Gastroesophageal sphincter (tissue), 4 donors: ENCODE data around the gene PPP1R2B. TPM values are rescaled to one million over a fixed set of nuclear protein-coding genes. Genes with fewer than 3 reads are reported as not detected.
"Not testable (repeated sequence)": the region's sequence is repeated elsewhere in the genome, so short reads cannot be mapped to it uniquely, and the experiment has no call there.

Experiments used
- ATAC-seq: fragments of 150-250 bp; one replicate; pipeline ENCODE4 v1.9.1; 2016; ENCODE audit warnings: mild to moderate bottlenecking, moderate library complexity
- H3K27ac ChIP-seq, 4 donors: fragments of 200-600 bp; sonication (generic) in 3 of 4; 1 replicate in 3 of 4; 2 replicates in 1 of 4; pipeline ENCODE4 v1.5.1; 2016 to 2019
- H3K27me3 ChIP-seq: fragments of 200-600 bp; sonication (generic); one replicate; pipeline ENCODE4 v1.5.1; 2019
- H3K36me3 ChIP-seq, 2 donors: fragments of 200-600 bp; sonication (generic); one replicate each; pipeline ENCODE4 v1.5.1; 2019; ENCODE audit warnings: control low read depth in 1 of 2
- H3K4me1 ChIP-seq, 3 donors: fragments of 200-600 bp; sonication (generic); 1 replicate in 2 of 3; 2 replicates in 1 of 3; pipeline ENCODE4 v1.5.1; 2016 to 2019; ENCODE audit warnings: control low read depth in 2 of 3
- H3K4me3 ChIP-seq, 2 donors: fragments of 200-600 bp; sonication (generic); one replicate each; pipeline ENCODE4 v1.5.1; 2019; ENCODE audit warnings: mild to moderate bottlenecking in 1 of 2, moderate library complexity in 1 of 2
- H3K9me3 ChIP-seq, 3 donors: fragments of 200-600 bp; sonication (generic); one replicate each; pipeline ENCODE4 v1.5.1; 2017 to 2019; ENCODE audit warnings: control low read depth in 2 of 3
- EP300 ChIP-seq: sonication (generic); formaldehyde crosslinking; IDR thresholded peaks from one replicate; pipeline ENCODE4 v1.6.1; 2017; ENCODE audit warnings: antibody characterized with exemption, mild to moderate bottlenecking
- POLR2A ChIP-seq, 2 donors: fragments of 450-650 bp; IDR thresholded peaks; one replicate each; pipeline ENCODE4 v1.6.1; 2017; ENCODE audit warnings: antibody characterized with exemption in 2 of 2, mild to moderate bottlenecking in 2 of 2, moderate library complexity in 1 of 2
- POLR2AphosphoS5 ChIP-seq: sonication (generic); formaldehyde crosslinking; IDR thresholded peaks from one replicate; pipeline ENCODE4 v1.6.1; 2017; ENCODE audit warnings: antibody characterized with exemption
- WGBS, 2 donors: methylation state at CpG; one replicate each; pipeline ENCODE4 v1.1.5; 2018; ENCODE audit warnings: low coverage in 1 of 2; 5-methylcytosine and 5-hydroxymethylcytosine counted together
- total RNA-seq, 4 donors: library from RNA; depleted of rRNA; stranded (reverse); fragments of >200 nt; gene quantifications; one replicate each; pipeline ENCODE4 v1.1.0, GENCODE V29; 2016
- TF ChIP-seq, protein P1 (sequence below), 4 experiments: fragments of 200-600 bp in 2 of 4; fragments of 450-650 bp in 2 of 4; sonication (generic) in 1 of 4; IDR thresholded peaks; one replicate each; pipeline ENCODE4 v1.5.1; 2017 to 2019; ENCODE audit warnings: antibody characterized with exemption in 4 of 4, mild to moderate bottlenecking in 2 of 4, moderate library complexity in 2 of 4

Gene PPP1R2B
- total RNA-seq, 4 donors from 2014 or later, result 0.13 to 0.15 TPM; not detected in 2

DNA sequence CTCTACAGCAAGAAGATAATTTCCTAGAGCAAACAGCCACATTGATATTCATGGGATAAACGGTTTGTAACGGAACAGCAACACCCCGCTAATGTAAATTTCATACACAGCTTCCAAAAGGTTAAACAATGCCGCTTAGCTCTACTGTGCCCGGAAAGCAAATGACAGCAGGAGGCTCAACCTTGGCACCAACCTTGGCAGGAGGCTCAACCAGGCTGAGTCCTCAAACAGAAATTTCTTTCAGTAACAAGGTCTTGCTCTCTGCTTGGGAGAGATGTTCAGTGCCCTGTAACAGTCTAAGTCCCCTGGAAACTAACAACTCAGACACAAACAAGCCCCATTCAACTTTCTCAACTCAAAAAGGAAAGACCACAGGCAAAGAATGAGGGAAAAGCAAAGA, 11.1 kb upstream of the PPP1R2B start:
- ATAC-seq, result no peak
- H3K9me3 ChIP-seq, result no peaks in the 10 kb centered on the region
- no peaks in the 10 kb centered on the region for H3K4me1 ChIP-seq
- WGBS, 2 donors, result 80 to 81% methylated on average over 1 to 5 of the region's 5 CpGs
- no peaks in the 10 kb centered on the region for H3K36me3 ChIP-seq
- no peak overlapping the region for H3K27ac ChIP-seq
- no peak overlapping the region for H3K4me3 ChIP-seq
- TF ChIP-seq, protein P1, sequence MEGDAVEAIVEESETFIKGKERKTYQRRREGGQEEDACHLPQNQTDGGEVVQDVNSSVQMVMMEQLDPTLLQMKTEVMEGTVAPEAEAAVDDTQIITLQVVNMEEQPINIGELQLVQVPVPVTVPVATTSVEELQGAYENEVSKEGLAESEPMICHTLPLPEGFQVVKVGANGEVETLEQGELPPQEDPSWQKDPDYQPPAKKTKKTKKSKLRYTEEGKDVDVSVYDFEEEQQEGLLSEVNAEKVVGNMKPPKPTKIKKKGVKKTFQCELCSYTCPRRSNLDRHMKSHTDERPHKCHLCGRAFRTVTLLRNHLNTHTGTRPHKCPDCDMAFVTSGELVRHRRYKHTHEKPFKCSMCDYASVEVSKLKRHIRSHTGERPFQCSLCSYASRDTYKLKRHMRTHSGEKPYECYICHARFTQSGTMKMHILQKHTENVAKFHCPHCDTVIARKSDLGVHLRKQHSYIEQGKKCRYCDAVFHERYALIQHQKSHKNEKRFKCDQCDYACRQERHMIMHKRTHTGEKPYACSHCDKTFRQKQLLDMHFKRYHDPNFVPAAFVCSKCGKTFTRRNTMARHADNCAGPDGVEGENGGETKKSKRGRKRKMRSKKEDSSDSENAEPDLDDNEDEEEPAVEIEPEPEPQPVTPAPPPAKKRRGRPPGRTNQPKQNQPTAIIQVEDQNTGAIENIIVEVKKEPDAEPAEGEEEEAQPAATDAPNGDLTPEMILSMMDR (IDR thresholded peaks at IDR 0.05), result no peak
- no peak for TF ChIP-seq POLR2A (IDR thresholded peaks at IDR 0.05)
- H3K27me3 ChIP-seq, result no peaks in the 10 kb centered on the region

- no peak for ATAC-seq
- no peak overlapping the region for H3K4me3 ChIP-seq
- H3K36me3 ChIP-seq, result no peaks in the 10 kb centered on the region
- TF ChIP-seq, protein P1 (IDR thresholded peaks at IDR 0.05), result no peak
- TF ChIP-seq POLR2A (IDR thresholded peaks at IDR 0.05), result no peak
- no peak for TF ChIP-seq POLR2AphosphoS5
- TF ChIP-seq EP300, result no peak
- H3K4me1 ChIP-seq, result no peaks in the 10 kb centered on the region
- H3K27ac ChIP-seq, result no peak overlapping the region
- H3K27me3 ChIP-seq, result no peaks in the 10 kb centered on the region
- no peaks in the 10 kb centered on the region for H3K9me3 ChIP-seq
These were observed 8.4 kb upstream of the PPP1R2B start for GRCh38 chr5:156841737-156842136.

DNA sequence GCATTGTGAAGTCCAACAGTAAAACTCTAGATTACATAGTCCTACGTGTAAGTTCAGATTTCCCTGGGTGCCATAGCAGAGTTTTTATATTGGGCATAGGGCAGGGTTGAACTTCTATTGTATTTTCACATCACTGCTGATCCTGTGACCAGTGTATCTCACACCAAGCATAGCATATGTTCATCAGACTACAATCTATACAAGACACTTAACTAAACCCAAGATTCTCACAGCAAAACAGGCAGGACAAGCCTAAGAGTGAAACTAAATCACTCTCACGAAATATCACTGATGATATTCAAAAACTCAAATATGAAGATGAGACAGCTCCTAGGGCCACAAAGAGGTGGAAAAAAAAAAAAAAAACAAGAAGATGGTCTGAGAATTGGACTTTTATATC, 3.2 kb upstream of the PPP1R2B start:
- no peak for TF ChIP-seq POLR2A (IDR thresholded peaks at IDR 0.05)
- no peak for TF ChIP-seq EP300
- no peak for TF ChIP-seq POLR2AphosphoS5
- TF ChIP-seq, protein P1 (IDR thresholded peaks at IDR 0.05), result no peak
- H3K36me3 ChIP-seq, result no peaks in the 10 kb centered on the region
- peaks cover 0 to 33% (median 0%) of the 10 kb centered on the region in 3 donors for H3K9me3 ChIP-seq
- H3K4me3 ChIP-seq, result no peak overlapping the region
- H3K4me1 ChIP-seq, result no peaks in the 10 kb centered on the region
- WGBS, 2 donors, result 83 to 100% methylated on average over 1 to 2 of the region's 2 CpGs
- ATAC-seq, result no peak
- no peak overlapping the region for H3K27ac ChIP-seq
- peaks cover 17% of the 10 kb centered on the region for H3K27me3 ChIP-seq

- not testable (repeated sequence) for ATAC-seq, H3K36me3 ChIP-seq
- 83 to 100% methylated on average over 1 of the region's 1 CpG for WGBS, 2 donors
These were observed 1.6 kb upstream of the PPP1R2B start for GRCh38 chr5:156848447-156848846.

DNA sequence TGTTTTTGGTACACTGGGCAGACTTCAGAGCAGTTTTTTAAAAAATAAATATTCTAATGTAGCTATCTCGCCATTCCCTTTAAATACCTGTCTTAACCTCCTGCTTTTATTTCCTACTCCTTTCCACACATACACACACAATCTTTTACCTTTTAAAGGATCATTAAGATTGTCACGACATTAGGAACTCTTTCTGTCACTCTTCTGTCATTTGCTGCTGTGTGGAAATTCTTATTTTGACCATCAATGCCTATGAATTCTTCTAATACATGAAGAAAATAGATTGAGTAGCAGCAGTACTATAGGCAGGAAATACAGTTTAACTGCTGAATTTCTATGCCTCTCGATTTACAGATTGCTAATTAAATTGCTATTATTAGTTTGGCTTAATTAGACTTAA, 1.8 kb downstream of the PPP1R2B start:
- Histone ChIP-seq H3K9me3 (peaks cover 0 to 56% (median 0%) of the 10 kb centered on the region in 3 donors), H3K4me3 (no peak overlapping the region), H3K4me1 (no peaks in the 10 kb centered on the region), H3K36me3 (no peaks in the 10 kb centered on the region), H3K27me3 (peaks cover 17% of the 10 kb centered on the region), H3K27ac (no peak overlapping the region)
- 65 to 77% methylated on average over 3 of the region's 3 CpGs for WGBS, 2 donors
- no peak for ATAC-seq
- TF ChIP-seq POLR2A (IDR thresholded peaks at IDR 0.05), result no peak
- TF ChIP-seq POLR2AphosphoS5, result no peak
- TF ChIP-seq EP300, result no peak
- TF ChIP-seq, protein P1 (IDR thresholded peaks at IDR 0.05), result no peak

More at GRCh38 chr5:156848447-156848846, 1.6 kb upstream of the PPP1R2B start:
- not testable (repeated sequence) for H3K4me1 ChIP-seq, H3K4me3 ChIP-seq, H3K27ac ChIP-seq
- H3K27me3 ChIP-seq, result peaks cover 17% of the 10 kb centered on the region
- H3K9me3 ChIP-seq, result peaks cover 0 to 33% (median 0%) of the 10 kb centered on the region in 3 donors

- not testable (repeated sequence) for H3K4me3 ChIP-seq, ATAC-seq, H3K36me3 ChIP-seq, H3K4me1 ChIP-seq, H3K27ac ChIP-seq
- Histone ChIP-seq H3K9me3 (peaks cover 0 to 51% (median 0%) of the 10 kb centered on the region in 3 donors), H3K27me3 (peaks cover 17% of the 10 kb centered on the region)
- WGBS, 2 donors, result 80 to 83% methylated on average over 2 of the region's 2 CpGs
These were observed 3.0 kb downstream of the PPP1R2B start for GRCh38 chr5:156853055-156853454.
